H1 (cell line): ENCODE data around the gene ARL2BP. TPM values are rescaled to one million over a fixed set of nuclear protein-coding genes. Genes with fewer than 3 reads are reported as not detected.

Experiments used
- CTCF ChIA-PET: fragments of 300-600 bp; sonication (Branson Sonifier 250); formaldehyde crosslinking; loops from one replicate; lab custom pipeline; 2021; ENCODE audit not compliant: partially characterized antibody; lab: Charles Lee
- POLR2A ChIA-PET: fragments of 300-600 bp; sonication (Branson Sonifier 250); formaldehyde crosslinking; loops from one replicate; lab custom pipeline; 2021; ENCODE audit warnings: inconsistent platforms; ENCODE audit not compliant: partially characterized antibody; lab: Charles Lee
- DNase-seq, 2 experiments: peaks; one replicate each; pipeline versions ENCODE4 v3.0.0 to v3.0.0-alpha.2; 2010 to 2022; ENCODE audit warnings: low spot score in 2 of 2, low read depth in 1 of 2, mixed read lengths in 1 of 2
- FAIRE-seq: peaks from 2 replicates; lab custom pipeline; 2011; peaks lifted over from hg19 to GRCh38; lab: Jason Lieb, UNC
- H2AFZ ChIP-seq: 2 replicates; pipeline ENCODE4 v1.8.1; 2012; ENCODE audit warnings: low read length, inconsistent platforms
- H2AK5ac ChIP-seq: 2 replicates; pipeline ENCODE4 v1.6.1; 2013; ENCODE audit warnings: low read depth, low read length
- H2BK120ac ChIP-seq: replicated peaks from 2 replicates; pipeline ENCODE3; 2013; ENCODE audit warnings: low read depth, low read length, inconsistent platforms
- H2BK12ac ChIP-seq: 2 replicates; pipeline ENCODE4 v1.6.1; 2013; ENCODE audit warnings: low read depth, low read length
- H2BK15ac ChIP-seq: 2 replicates; pipeline ENCODE4 v1.6.1; 2013; ENCODE audit warnings: low read length
- H2BK20ac ChIP-seq: 2 replicates; pipeline ENCODE4 v1.6.1; 2013; ENCODE audit warnings: low read length
- H2BK5ac ChIP-seq: 2 replicates; pipeline ENCODE4 v1.6.1; 2013; ENCODE audit warnings: low read depth, low read length
- H3K14ac ChIP-seq: 2 replicates; pipeline ENCODE4 v1.6.1; 2013; ENCODE audit warnings: inconsistent platforms; ENCODE audit not compliant: insufficient read length
- H3K18ac ChIP-seq: 2 replicates; pipeline ENCODE4 v1.6.1; 2013; ENCODE audit warnings: low read length; ENCODE audit errors: extremely low read depth
- H3K23ac ChIP-seq: 2 replicates; pipeline ENCODE4 v1.6.1; 2013; ENCODE audit warnings: inconsistent platforms; ENCODE audit not compliant: insufficient read length
- H3K23me2 ChIP-seq: 2 replicates; pipeline ENCODE4 v1.6.1; 2013; ENCODE audit warnings: low read depth, low read length
- H3K27ac ChIP-seq: 2 replicates; pipeline ENCODE4 v1.6.1; 2011; ENCODE audit warnings: low read depth, low read length, inconsistent platforms
- H3K27me3 ChIP-seq, 4 experiments: replicated peaks in 1 of 4; 1 replicate in 1 of 4; 2 replicates in 3 of 4; pipeline versions ENCODE4 v1.6.1 to v1.8.1; 2011 to 2013; ENCODE audit warnings: low read length in 3 of 4, mild to moderate bottlenecking in 3 of 4, inconsistent platforms in 2 of 4, mixed read lengths in 2 of 4, moderate library complexity in 1 of 4; ENCODE audit not compliant: control insufficient read depth in 3 of 4, insufficient read depth in 3 of 4; ENCODE audit errors: extremely low read depth in 1 of 4
- H3K36me3 ChIP-seq, 4 experiments: 2 replicates each; pipeline versions ENCODE4 v1.6.1 to v1.8.1; 2011 to 2013; ENCODE audit warnings: mild to moderate bottlenecking in 4 of 4, low read length in 3 of 4, moderate library complexity in 2 of 4, control low read depth in 1 of 4, inconsistent platforms in 1 of 4; ENCODE audit not compliant: insufficient read depth in 4 of 4, control insufficient read depth in 2 of 4
- H3K4ac ChIP-seq: replicated peaks from 2 replicates; pipeline ENCODE3; 2013; ENCODE audit warnings: low read length, low read depth, mixed read lengths, inconsistent platforms; ENCODE audit not compliant: insufficient read length
- H3K4me1 ChIP-seq, 4 experiments: replicated peaks in 1 of 4; 1 replicate in 1 of 4; 2 replicates in 3 of 4; pipeline versions ENCODE4 v1.6.1 to v1.8.1; 2011 to 2013; ENCODE audit warnings: low read length in 3 of 4, inconsistent platforms in 2 of 4, mixed read lengths in 1 of 4; ENCODE audit not compliant: insufficient read depth in 4 of 4, control insufficient read depth in 3 of 4
- H3K4me2 ChIP-seq, 2 experiments: 2 replicates each; pipeline versions ENCODE4 v1.6.1 to v1.8.1; 2011 to 2013; ENCODE audit warnings: low read depth in 2 of 2, low read length in 2 of 2, control low read depth in 1 of 2, inconsistent platforms in 1 of 2, mild to moderate bottlenecking in 1 of 2; ENCODE audit not compliant: insufficient read depth in 1 of 2
- H3K4me3 ChIP-seq, 4 experiments: fragments of 200-600, 300-600 bp in 1 of 4; sonication (generic), shearing (Covaris generic), sonication (Bioruptor Twin) in 1 of 4; 2 replicates each; pipeline versions ENCODE4 v1.5.1 to v1.8.1; 2011 to 2016; ENCODE audit warnings: low read length in 4 of 4, low read depth in 3 of 4, control low read depth in 2 of 4, inconsistent platforms in 2 of 4, mild to moderate bottlenecking in 2 of 4, mixed read lengths in 1 of 4, moderate library complexity in 1 of 4; ENCODE audit not compliant: insufficient read depth in 2 of 4; ENCODE audit errors: extremely low read depth in 1 of 4
- H3K56ac ChIP-seq: replicated peaks from 2 replicates; pipeline ENCODE3; 2013; ENCODE audit warnings: low read depth, mild to moderate bottlenecking, mixed read lengths, low read length, inconsistent platforms; ENCODE audit not compliant: insufficient read length
- H3K79me1 ChIP-seq: 2 replicates; pipeline ENCODE4 v1.6.1; 2013; ENCODE audit warnings: low read depth, low read length, control low read depth
- H3K79me2 ChIP-seq, 2 experiments: 2 replicates each; pipeline versions ENCODE4 v1.6.1 to v1.8.1; 2012 to 2013; ENCODE audit warnings: low read length in 2 of 2, mild to moderate bottlenecking in 2 of 2, inconsistent platforms in 1 of 2; ENCODE audit not compliant: insufficient read depth in 2 of 2, control insufficient read depth in 1 of 2
- H3K9ac ChIP-seq, 4 experiments: replicated peaks in 1 of 4; 1 replicate in 1 of 4; 2 replicates in 3 of 4; pipeline versions ENCODE4 v1.6.1 to v1.8.1; 2011 to 2013; ENCODE audit warnings: low read depth in 3 of 4, low read length in 3 of 4, control low read depth in 2 of 4, mild to moderate bottlenecking in 2 of 4, moderate library complexity in 2 of 4, inconsistent platforms in 1 of 4; ENCODE audit errors: extremely low read depth in 1 of 4
- H3K9me3 ChIP-seq, 2 experiments: 2 replicates each; pipeline versions ENCODE4 v1.6.1 to v1.8.1; 2012 to 2013; ENCODE audit warnings: mild to moderate bottlenecking in 2 of 2, moderate library complexity in 2 of 2, control low read depth in 1 of 2, inconsistent platforms in 1 of 2, low read depth in 1 of 2, low read length in 1 of 2, mixed read lengths in 1 of 2; ENCODE audit not compliant: insufficient read depth in 2 of 2
- H4K20me1 ChIP-seq, 2 experiments: replicated peaks in 1 of 2; 2 replicates each; pipeline versions ENCODE3 to v1.8.1; 2011 to 2013; ENCODE audit warnings: inconsistent platforms in 2 of 2, low read length in 2 of 2, mild to moderate bottlenecking in 1 of 2; ENCODE audit not compliant: insufficient read depth in 2 of 2, control insufficient read depth in 1 of 2
- H4K5ac ChIP-seq: 2 replicates; pipeline ENCODE4 v1.6.1; 2013; ENCODE audit warnings: low read length, low read depth, mixed read lengths, inconsistent platforms; ENCODE audit not compliant: insufficient read length
- H4K8ac ChIP-seq: 2 replicates; pipeline ENCODE4 v1.8.0; 2013; ENCODE audit warnings: mild to moderate bottlenecking, moderate library complexity, low read length, inconsistent platforms; ENCODE audit not compliant: insufficient read depth; ENCODE audit errors: extremely low read depth
- H4K91ac ChIP-seq: replicated peaks from 2 replicates; pipeline ENCODE3; 2013; ENCODE audit warnings: low read length, mixed read lengths, inconsistent platforms; ENCODE audit not compliant: insufficient read length
- CHD1 ChIP-seq: IDR thresholded peaks from 2 replicates; pipeline ENCODE4 v1.6.1; 2012; ENCODE audit warnings: low read depth, low read length, improper control_type of control experiment
- CREB1 ChIP-seq: IDR thresholded peaks from 2 replicates; pipeline ENCODE4 v1.6.1; 2012; ENCODE audit warnings: inconsistent platforms
- CTBP2 ChIP-seq: IDR thresholded peaks from 2 replicates; pipeline ENCODE4 v1.7.0; 2011; ENCODE audit warnings: borderline replicate concordance, mild to moderate bottlenecking, moderate library complexity, mixed read lengths, low read length; ENCODE audit not compliant: insufficient read depth, insufficient read length
- CTCF ChIP-seq, 3 experiments: IDR thresholded peaks; 1 replicate in 2 of 3; 2 replicates in 1 of 3; pipeline versions ENCODE4 v1.5.1 to v1.6.1; 2011; ENCODE audit warnings: low read length in 3 of 3, mild to moderate bottlenecking in 3 of 3, inconsistent platforms in 2 of 3, low read depth in 1 of 3, moderate library complexity in 1 of 3; ENCODE audit not compliant: insufficient read depth in 1 of 3; ENCODE audit errors: control extremely low read depth in 1 of 3
- E2F6 ChIP-seq: IDR thresholded peaks from 2 replicates; pipeline ENCODE4 v1.6.1; 2012; ENCODE audit warnings: inconsistent platforms
- POLR2AphosphoS5 ChIP-seq: IDR thresholded peaks from 2 replicates; pipeline ENCODE4 v1.6.1; 2011; ENCODE audit warnings: low read depth, low read length
- USF2 ChIP-seq: IDR thresholded peaks from 2 replicates; pipeline ENCODE4 v1.6.1; 2011; ENCODE audit warnings: low read length, improper control_type of control experiment
- ZNF274 ChIP-seq: IDR thresholded peaks from 2 replicates; pipeline ENCODE4 v1.7.0; 2012; ENCODE audit warnings: low read length, borderline replicate concordance; ENCODE audit errors: extremely low read depth
- WGBS, 2 experiments: shearing (Covaris generic) in 1 of 2; methylation state at CpG; one replicate each; pipeline versions ENCODE4 v1.1.6 to v1.1.7; 2013 to 2015; ENCODE audit warnings: low lambda C conversion rate in 2 of 2, mixed read lengths in 2 of 2, inconsistent platforms in 1 of 2, low coverage in 1 of 2, missing lambda C conversion rate in 1 of 2; ENCODE audit not compliant: insufficient replicate concordance in 2 of 2, insufficient coverage in 1 of 2, insufficient read length in 1 of 2; ENCODE audit errors: extremely low coverage in 1 of 2, missing lambda C conversion rate in 1 of 2; 5-methylcytosine and 5-hydroxymethylcytosine counted together
- polyA plus RNA-seq, 7 experiments: library from polyadenylated mRNA; depleted of rRNA in 3 of 7; stranded (reverse) in 5 of 7; unstranded in 2 of 7; fragments of >200 nt in 5 of 7; fragments of 200-250 nt in 2 of 7; gene quantifications; 1 replicate in 5 of 7; 2 replicates in 1 of 7; 4 replicates in 1 of 7; pipeline versions ENCODE4 v1.2.1 to v1.2.3, GENCODE V29; 2011 to 2013; ENCODE audit warnings: missing spikeins in 2 of 7, mixed read lengths in 2 of 7
- total RNA-seq: library from RNA; stranded (reverse); fragmentation: NEBNext Ultra II Directional; extraction: Animal tissue kit (Norgen Biotek cat#: 25700); gene quantifications from 2 replicates; pipeline ENCODE4 v1.2.1, GENCODE V29; 2021

ARL2BP gene
- total and polyA plus RNA-seq, 2 of the 8 experiments (the other 6 are each of a cell fraction or from before 2014, with no cell fraction given) = 13.6 to 18.3 TPM

- Histone ChIP-seq H3K9ac (no peak overlapping the region), H2BK12ac (no peak overlapping the region), H3K27ac (no peak overlapping the region), H4K5ac (no peak overlapping the region), H2BK120ac (no peak overlapping the region), H2BK5ac (no peak overlapping the region), H3K4me1 (peaks cover 4 to 14% (median 6%) of the 10 kb centered on the region in 4 experiments), H3K4ac (no peak overlapping the region), H2AK5ac (no peak overlapping the region), H3K79me1 (no peaks in the 10 kb centered on the region), H3K4me3 (no peak overlapping the region), H4K20me1 (no peaks in the 10 kb centered on the region), H3K36me3 (peaks cover 4 to 9% (median 7%) of the 10 kb centered on the region in 4 experiments; a peak in 5 of 8 replicates), H3K4me2 (no peak overlapping the region), H3K23me2 (0 out of 2 replicates have a peak, but pooled peaks cover 2% of the 10 kb centered on the region), H3K14ac (no peak overlapping the region), H3K79me2 (no peaks in the 10 kb centered on the region), H3K9me3 (no peaks in the 10 kb centered on the region), H3K27me3 (no peaks in the 10 kb centered on the region), H2AFZ (no peak overlapping the region), H3K18ac (no peak overlapping the region), H4K91ac (no peak overlapping the region), H2BK20ac (no peak overlapping the region), H2BK15ac (no peak overlapping the region), H4K8ac (no peak overlapping the region), H3K23ac (no peak overlapping the region), H3K56ac (no peak overlapping the region)
- FAIRE-seq (no peak), DNase-seq (no peak)
- WGBS, 2 experiments = 92% methylated on average over 10 of the region's 10 CpGs; no CpG with 5 or more reads in 1 of the 2 experiments
- POLR2A ChIA-PET = interaction anchor here (1.1 to 1.7 kb wide), 2 partner anchors 10 to 12 kb away, joined by 4 to 6 read pairs; no protein-coding TSS in a partner anchor
- CTCF ChIA-PET = interaction anchor here (0.6 to 1.6 kb wide), 6 partner anchors 10 to 190 kb away, joined by 3 to 4 read pairs (median 3); no protein-coding TSS in a partner anchor
- TF ChIP-seq ZNF274 = no peak
- TF ChIP-seq CTCF (IDR thresholded peaks at IDR 0.05; ENCODE audit: control extremely low read depth in 1 of 3, insufficient read depth in 1 of 3, low read depth in 1 of 3, low read length in 3 of 3) = no peak
- TF ChIP-seq POLR2AphosphoS5 = no peak
- no peak for TF ChIP-seq USF2
- no peak for TF ChIP-seq CHD1
- TF ChIP-seq CTBP2 = no peak
- TF ChIP-seq CREB1 = no peak
- no peak for TF ChIP-seq E2F6
Observed at GRCh38 chr16:57255686-57256415, 10.8 kb downstream of the ARL2BP start.
